Esophagus squamous epithelium (tissue), 5 donors: ENCODE data around the gene SH3BP2. TPM values are rescaled to one million over a fixed set of nuclear protein-coding genes. Genes with fewer than 3 reads are reported as not detected.
A peak's percentile ranks its signal among the peaks of the same experiment; 100 is the strongest.

ENCODE experiments used
- DNase-seq: peaks from one replicate; lab custom pipeline; 2025; lab: John Stamatoyannopoulos, UW
- H3K27ac ChIP-seq, 4 donors: fragments of 200-600 bp; sonication (generic); one replicate each; pipeline ENCODE4 v1.5.1; 2016 to 2019; ENCODE audit warnings: mild to moderate bottlenecking in 1 of 4
- H3K27me3 ChIP-seq, 4 donors: fragments of 200-600 bp; sonication (generic); 1 replicate in 3 of 4; 2 replicates in 1 of 4; pipeline versions ENCODE4 v1.5.1 to v1.6.0; 2017 to 2021; ENCODE audit warnings: antibody characterized with exemption in 1 of 4
- H3K36me3 ChIP-seq, 3 donors: fragments of 200-600 bp; sonication (generic); one replicate each; pipeline ENCODE4 v1.5.1; 2016 to 2019
- H3K4me1 ChIP-seq, 3 donors: fragments of 200-600 bp; sonication (generic); one replicate each; pipeline ENCODE4 v1.5.1; 2017 to 2019
- H3K4me3 ChIP-seq, 4 donors: fragments of 200-600 bp; sonication (generic); 1 replicate in 3 of 4; 2 replicates in 1 of 4; pipeline ENCODE4 v1.5.1; 2016 to 2019; ENCODE audit warnings: mild to moderate bottlenecking in 2 of 4, moderate library complexity in 1 of 4
- H3K9me3 ChIP-seq, 3 donors: fragments of 200-600 bp; sonication (generic); one replicate each; pipeline ENCODE4 v1.5.1; 2016 to 2019
- POLR2A ChIP-seq, 4 donors: fragments of 450-650 bp; IDR thresholded peaks; one replicate each; pipeline ENCODE4 v1.6.1; 2017; ENCODE audit warnings: antibody characterized with exemption in 4 of 4, mild to moderate bottlenecking in 4 of 4, moderate library complexity in 3 of 4
- WGBS, 2 donors: methylation state at CpG; one replicate each; pipeline ENCODE4 v1.1.5; 2018; 5-methylcytosine and 5-hydroxymethylcytosine counted together
- intact Hi-C: fragments of 100-400 bp; cut with DNase I; formaldehyde crosslinking; loops from one replicate; pipeline ENCODE4 v1.15.0; 2022
- total RNA-seq, 4 donors: library from RNA; depleted of rRNA; stranded (reverse); fragments of >200 nt; gene quantifications; one replicate each; pipeline ENCODE4 v1.1.0, GENCODE V29; 2016
- TF ChIP-seq, protein P1 (sequence below), 6 experiments: fragments of 450-650 bp in 4 of 6; fragments of 200-600 bp in 2 of 6; sonication (generic) in 2 of 6; IDR thresholded peaks; one replicate each; pipeline ENCODE4 v1.5.1; 2016 to 2019; ENCODE audit warnings: antibody characterized with exemption in 6 of 6, mild to moderate bottlenecking in 4 of 6, moderate library complexity in 4 of 6
- donor health status: DM: yes; HTN: yes; CAD: no.

SH3BP2 gene
- total RNA-seq, 4 donors from 2014 or later: 13.5 to 36.8 (median 34.0) TPM

DNA sequence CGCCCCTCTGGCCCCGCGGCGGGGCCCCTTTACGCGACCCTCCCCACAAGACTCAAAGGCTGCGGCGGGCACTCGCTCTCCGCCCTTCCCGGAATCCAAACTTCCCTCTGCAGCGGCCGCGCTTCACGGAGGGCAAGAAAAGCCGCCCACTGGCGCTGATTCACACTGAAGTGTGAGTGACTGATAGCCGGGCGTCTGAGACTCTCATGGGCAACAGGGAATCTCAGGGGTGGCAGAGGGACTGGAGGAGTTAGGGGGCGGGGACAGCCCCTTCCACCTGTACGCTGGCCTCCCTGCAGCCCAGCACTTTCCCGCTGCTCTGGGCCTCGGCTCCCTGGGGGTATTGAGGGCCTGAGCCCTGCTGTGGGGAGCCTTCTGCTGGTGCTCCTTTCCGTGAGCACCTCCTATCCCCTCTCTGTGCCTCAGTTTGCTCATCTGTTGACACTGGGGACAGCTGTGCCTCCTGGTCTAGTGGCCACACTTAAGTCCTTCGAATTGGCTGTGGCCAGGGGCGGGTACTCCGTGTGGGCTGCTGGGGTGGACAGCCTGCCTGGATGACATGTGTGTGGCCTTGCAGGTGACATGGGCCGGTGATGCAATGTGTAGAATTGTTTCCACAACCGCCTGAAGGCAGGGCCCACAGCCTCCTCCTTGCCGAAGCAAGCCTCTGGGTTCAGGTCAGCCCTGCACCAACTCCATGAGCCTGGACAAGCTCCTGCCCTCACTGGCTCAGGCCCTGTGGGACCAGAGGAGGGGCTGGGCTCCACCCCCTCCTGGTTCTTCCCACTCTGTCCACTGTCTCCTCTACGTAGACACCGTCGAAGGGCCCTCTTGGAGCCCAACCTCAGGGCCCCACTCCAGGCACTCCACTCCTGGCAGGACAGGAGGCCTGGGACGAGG, 951 bp downstream of the SH3BP2 start:
- TF ChIP-seq, protein P1, sequence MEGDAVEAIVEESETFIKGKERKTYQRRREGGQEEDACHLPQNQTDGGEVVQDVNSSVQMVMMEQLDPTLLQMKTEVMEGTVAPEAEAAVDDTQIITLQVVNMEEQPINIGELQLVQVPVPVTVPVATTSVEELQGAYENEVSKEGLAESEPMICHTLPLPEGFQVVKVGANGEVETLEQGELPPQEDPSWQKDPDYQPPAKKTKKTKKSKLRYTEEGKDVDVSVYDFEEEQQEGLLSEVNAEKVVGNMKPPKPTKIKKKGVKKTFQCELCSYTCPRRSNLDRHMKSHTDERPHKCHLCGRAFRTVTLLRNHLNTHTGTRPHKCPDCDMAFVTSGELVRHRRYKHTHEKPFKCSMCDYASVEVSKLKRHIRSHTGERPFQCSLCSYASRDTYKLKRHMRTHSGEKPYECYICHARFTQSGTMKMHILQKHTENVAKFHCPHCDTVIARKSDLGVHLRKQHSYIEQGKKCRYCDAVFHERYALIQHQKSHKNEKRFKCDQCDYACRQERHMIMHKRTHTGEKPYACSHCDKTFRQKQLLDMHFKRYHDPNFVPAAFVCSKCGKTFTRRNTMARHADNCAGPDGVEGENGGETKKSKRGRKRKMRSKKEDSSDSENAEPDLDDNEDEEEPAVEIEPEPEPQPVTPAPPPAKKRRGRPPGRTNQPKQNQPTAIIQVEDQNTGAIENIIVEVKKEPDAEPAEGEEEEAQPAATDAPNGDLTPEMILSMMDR (IDR thresholded peaks at IDR 0.05): no peak
- no peak for TF ChIP-seq POLR2A (IDR thresholded peaks at IDR 0.05)
- 24 to 28% methylated on average over 5 to 10 of the region's 34 CpGs for WGBS, 2 donors
- no peaks in the 10 kb centered on the region for H3K27me3 ChIP-seq
- no peaks in the 10 kb centered on the region for H3K9me3 ChIP-seq
- DNase-seq: no peak
- H3K27ac ChIP-seq: peak overlapping the region; percentile 86 to 89 (median 87)
- H3K4me3 ChIP-seq: peak overlapping the region; percentile 59 to 87 (median 76)
- H3K36me3 ChIP-seq: no peaks in the 10 kb centered on the region
- peaks cover 60 to 80% (median 62%) of the 10 kb centered on the region in 3 donors for H3K4me1 ChIP-seq
- intact Hi-C loops: no loop called here

DNA sequence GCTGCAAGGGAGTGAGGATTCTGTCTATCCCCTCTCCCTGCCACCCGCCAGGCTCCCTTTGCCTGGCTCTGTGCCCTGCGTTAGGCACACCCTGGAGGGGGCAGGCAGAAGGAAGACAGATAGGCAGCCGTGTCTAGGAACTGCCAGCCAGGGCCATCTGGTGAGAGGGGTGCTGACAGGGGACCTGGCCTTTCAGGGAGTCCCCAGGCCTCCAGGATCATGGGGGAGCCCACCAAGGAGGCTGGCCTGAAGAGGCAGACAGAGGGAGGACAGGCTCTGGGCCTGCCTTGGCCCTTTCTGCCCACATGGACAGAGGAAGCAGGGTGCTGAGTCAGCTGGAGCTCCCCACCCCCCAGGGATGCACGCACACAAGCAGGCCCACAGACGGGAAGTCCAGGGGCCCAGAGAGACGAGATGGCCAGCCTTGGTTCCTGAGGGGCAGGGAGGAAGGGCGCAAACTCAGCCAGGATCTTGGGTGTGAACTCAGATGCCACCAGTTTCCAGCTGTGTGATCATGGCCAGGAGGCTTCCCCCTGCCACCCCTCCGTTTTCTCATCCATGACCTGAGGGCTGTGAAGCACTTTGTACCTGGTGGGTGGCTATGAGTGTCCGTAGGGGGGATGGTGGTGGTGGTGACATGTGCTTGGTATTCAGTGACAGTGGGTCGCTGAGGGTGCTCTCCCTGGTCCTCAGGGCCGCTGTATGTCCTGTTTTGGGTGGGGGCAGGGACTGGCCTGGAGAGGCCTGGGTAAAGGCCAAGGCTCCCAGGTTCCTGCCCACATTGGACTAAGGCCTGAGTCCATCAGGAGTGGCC, 1.8 kb downstream of the SH3BP2 start:
- Histone ChIP-seq H3K27ac (peak overlapping the region; percentile 86 to 89 (median 87)), H3K4me3 (peak overlapping the region in 3 of 4 donors; percentile 59 to 87 (median 82)), H3K9me3 (no peaks in the 10 kb centered on the region), H3K4me1 (peaks cover 68 to 88% (median 70%) of the 10 kb centered on the region in 3 donors), H3K27me3 (no peaks in the 10 kb centered on the region), H3K36me3 (no peaks in the 10 kb centered on the region)
- intact Hi-C loops: no loop called here
- DNase-seq: no peak
- WGBS, 2 donors: 37 to 83% methylated on average over 1 to 7 of the region's 11 CpGs
- peak in 1 of 4 donors; percentile 13 for TF ChIP-seq POLR2A (IDR thresholded peaks at IDR 0.05)
- TF ChIP-seq, protein P1 (IDR thresholded peaks at IDR 0.05): no peak

DNA sequence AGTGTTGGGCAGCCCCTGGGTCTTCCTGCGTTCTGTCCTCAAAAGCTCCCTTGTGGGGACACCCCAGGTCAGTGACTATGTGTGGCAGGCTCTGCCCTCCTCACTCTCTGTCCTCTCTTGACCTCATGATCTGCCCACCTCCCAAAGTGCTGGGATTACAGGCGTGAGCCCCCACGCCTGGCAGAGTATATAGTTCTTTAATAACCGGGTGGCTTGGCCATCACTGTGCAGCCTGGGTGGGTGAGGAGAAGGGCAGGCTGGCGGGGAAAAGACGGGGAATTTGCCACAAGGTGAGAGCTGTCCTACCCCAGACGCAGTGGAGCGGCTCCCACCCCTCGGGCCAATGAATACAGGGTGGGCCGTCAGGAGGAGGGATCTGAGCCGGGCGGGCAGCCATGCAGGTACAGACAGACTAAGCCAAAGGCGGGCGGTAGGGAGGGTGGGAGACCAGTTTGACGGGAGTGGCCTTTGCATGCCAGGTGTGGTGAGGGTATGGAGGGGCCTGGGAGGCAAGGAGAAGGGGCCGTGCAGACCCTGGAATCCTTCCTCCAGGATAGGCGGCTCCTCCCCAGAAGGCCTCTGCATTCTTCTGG, 2.5 kb downstream of the SH3BP2 start:
- intact Hi-C loops: no loop called here
- TF ChIP-seq, protein P1 (IDR thresholded peaks at IDR 0.05): no peak
- no peak for TF ChIP-seq POLR2A (IDR thresholded peaks at IDR 0.05)
- H3K27me3 ChIP-seq: no peaks in the 10 kb centered on the region

DNA sequence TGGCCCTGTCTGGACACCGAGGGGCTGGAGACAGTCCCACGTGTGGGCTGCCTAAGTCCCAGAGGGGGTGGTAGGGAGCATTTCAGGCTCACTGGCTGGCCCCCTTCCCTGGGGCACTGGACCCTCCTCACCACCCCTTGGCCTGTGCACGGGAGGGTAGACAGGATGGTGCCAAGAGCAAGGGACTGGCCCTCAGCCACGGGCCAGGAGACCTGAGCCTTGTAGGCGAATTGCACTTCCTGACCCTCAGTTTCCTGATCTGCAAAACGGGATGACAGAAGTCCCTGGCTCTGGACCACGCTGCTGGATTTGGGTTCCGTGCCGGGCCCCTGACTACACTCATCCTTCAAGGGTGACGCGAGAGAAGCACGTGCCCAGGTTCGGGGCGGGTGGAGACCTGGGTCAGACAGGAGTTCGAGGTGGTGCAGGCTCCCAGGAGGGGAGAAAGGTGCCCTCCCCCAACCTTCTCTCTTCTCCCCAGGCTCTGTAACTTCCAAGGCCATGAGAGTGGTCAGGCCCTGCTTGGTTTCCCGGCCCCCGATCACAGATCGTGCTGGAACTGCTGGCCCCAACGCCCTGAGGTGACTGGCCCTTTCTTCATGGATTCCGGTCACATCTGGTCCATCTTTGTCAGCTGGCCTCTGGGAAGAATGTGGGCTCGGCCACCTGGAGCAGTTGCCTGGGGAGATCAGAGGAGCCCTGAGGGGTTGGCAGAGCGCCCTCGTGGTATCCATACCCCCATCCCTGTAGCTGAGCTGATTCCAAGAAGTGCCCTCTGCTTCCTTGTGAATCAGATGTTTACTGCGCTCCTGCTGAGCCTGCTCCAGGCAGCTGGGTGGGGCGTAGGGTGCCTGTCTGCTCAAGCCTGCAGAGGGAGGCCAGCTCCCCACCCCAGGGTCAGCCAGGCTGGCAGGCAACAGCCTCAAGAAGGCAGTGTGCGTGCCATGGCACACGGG, 3.3 kb downstream of the SH3BP2 start:
- Histone ChIP-seq H3K4me3 (peak overlapping the region in 2 of 4 donors; percentile 1 to 82), H3K27ac (peak overlapping the region; percentile 76 to 89 (median 86)), H3K9me3 (no peaks in the 10 kb centered on the region), H3K4me1 (peaks cover 83 to 100% (median 85%) of the 10 kb centered on the region in 3 donors), H3K36me3 (no peaks in the 10 kb centered on the region), H3K27me3 (no peaks in the 10 kb centered on the region)
- WGBS, 2 donors: 35 to 36% methylated on average over 11 of the region's 27 CpGs
- DNase-seq: no peak
- TF ChIP-seq POLR2A (IDR thresholded peaks at IDR 0.05): peak in 2 of 4 donors; percentile 24 to 28
- TF ChIP-seq, protein P1 (IDR thresholded peaks at IDR 0.05): peak in 1 of 6 experiments; percentile 18
- intact Hi-C loops: no loop called here

More for the DNA sequence above, 2.5 kb downstream of the SH3BP2 start:
- no peaks in the 10 kb centered on the region for H3K9me3 ChIP-seq
- H3K4me1 ChIP-seq: peaks cover 75 to 95% (median 78%) of the 10 kb centered on the region in 3 donors
- H3K4me3 ChIP-seq: peak overlapping the region in 2 of 4 donors; percentile 1 to 82
- no peak for DNase-seq
- H3K27ac ChIP-seq: peak overlapping the region; percentile 86 to 89 (median 87)
- no peaks in the 10 kb centered on the region for H3K36me3 ChIP-seq
- 46 to 53% methylated on average over 3 to 10 of the region's 17 CpGs for WGBS, 2 donors
